ENCODE measurements around the gene USH2A.
A peak's percentile ranks its signal among the peaks of the same experiment; 100 is the strongest.

USH2A gene

DNA sequence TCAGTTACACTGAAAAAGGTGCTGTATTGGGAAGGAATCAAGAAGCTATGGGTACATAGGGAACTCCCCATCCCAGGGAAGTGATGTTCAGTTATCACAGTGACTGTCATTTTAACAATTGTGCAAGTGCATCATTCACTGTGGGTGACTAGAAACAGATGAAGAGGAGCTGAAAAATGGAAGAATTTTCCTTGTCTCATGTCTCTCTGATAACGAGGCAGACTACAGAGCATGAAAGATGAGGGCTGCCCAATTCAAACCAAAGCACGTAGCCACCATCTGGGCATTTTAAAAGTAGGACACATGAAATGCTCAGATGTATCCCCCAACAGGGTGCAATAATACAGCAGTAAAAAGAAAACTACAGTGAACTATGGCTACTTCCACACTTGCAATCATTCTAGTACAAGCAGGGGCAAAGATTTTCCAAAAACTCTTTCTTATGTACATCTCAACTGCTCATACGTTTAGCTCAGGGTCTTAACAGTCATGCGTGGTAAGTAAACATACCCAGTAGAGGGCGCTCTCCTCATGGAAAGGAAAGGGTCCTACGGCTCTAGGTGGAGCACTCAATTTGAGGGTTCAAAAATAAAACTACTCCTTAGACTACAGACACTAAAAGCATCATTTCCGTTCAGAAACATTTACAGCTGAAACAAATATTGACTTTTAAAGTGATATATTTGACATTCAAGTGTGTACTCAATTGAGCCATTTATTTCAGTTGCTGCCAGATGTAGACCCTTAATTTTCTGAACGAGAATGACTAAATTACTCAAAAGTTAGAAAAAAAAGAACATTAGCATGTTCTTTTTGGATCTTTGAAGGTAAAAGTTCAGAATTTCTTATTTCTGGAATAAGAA is 713.0 kb downstream of the USH2A start:
- peak; percentile 52 for DNase-seq (ENCODE audit: low read depth)

DNA sequence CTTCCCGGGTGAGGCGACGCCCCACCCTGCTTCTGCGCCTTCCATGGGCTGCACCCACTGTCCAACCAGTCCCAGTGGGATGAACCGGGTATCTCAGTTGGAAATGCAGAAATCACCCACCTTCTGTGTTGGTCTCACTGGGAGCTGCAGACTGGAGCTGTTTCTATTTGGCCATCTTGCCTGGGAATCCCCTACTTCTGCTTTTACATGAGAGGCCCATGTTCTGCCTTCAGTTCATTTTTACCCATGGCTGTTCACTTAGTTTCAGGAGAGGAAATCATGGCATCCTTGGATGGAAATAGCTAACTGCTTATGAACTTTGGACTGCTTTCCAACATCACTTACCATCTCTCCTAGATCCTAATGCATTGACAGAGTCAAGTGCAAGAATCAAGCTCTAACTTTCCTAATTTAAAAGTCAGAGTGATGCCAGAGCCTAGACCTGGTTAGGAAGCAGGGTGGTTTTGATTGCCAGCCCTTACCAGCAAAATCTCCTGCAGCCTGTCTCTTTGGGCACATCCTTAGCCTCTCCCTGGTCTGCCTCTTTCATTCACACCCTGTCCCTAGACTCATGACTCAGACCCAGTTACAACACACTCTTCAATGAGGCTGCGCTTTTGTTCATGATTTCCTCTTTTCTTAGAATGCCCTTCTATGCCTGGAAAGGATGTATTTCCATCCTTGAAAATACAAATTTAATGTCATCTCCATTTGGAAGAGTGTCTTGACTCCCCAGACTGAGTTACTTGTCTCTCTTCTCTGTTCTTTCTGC is 719.0 kb downstream of the USH2A start:
- DNase-seq (ENCODE audit: low read depth): peak; percentile 18

DNA sequence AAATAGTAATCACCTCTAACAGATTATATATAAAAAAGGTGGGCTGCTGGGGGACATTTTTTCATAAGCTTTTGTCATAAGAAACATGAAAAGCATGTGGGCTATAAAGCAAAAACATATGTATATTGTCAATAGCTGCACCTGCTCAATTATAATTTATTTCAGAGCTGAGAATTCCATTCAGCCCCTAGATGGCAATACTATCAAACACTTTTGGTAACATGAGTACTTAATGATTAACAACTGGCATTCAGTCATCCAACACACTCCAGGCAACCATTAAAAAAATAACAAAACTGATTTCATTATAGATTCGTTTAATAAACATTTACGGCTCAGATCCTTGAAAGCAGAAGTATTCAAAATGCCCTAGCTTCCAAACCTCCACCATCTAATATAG is 741.0 kb downstream of the USH2A start:
- no peak for DNase-seq (ENCODE audit: low read depth)

DNA sequence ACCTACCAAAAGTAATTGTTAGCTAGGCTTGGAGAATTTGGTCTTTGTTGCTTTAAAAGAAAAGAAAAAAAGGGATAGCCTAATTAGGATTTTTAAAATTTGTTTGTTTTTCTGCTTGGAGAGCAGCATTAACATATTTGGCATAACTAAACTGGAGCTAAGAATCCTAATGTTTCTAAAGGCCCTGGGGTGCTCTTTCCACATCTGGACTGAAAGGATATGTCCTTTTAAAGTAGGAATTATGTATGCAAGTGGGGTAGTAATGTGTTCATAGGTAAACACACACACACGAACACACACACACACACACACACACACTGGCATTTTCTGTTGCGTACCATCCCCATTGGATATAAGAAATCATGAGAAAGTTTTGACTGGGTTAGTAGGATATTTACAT is 742.2 kb downstream of the USH2A start:
- no peak for DNase-seq (ENCODE audit: low read depth)

DNA sequence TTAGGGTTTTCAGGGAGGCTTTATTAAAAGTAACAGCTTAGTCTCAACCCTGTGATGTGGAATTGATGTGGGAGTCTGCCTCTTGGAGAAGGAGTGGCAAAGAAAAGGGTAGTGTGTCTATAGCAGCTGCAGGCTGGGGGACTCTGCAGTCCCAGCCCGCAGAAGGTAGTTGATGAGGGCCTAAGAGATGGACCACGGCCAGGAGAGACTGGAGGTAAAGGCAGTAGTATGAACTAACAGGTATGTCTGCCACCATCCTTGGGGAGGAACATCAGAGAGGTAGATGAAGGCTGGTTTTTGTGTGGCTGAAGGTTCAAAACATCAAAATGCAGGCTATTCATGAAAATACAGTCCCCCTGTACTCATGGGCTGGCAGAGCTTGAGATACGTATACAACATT is 744.0 kb downstream of the USH2A start:
- DNase-seq (ENCODE audit: low read depth): no peak

DNA sequence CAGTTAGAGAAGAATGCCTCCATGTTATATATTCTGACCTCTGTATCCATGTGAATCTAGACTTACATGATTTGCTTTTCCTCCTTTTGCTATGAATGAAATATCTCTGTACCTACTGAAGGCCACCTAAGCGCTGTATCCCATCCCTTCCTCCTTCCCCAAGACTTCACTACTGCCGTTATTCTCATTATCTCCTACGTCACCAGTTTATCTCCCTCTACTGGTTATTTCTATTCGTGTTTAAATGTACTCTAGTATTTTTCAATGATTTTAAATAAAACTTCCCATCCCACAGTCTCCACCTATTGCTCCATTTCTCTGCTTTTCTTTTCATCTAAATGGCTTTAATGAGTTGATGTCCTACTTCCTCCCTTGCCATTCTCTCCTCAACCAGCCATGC is 746.1 kb downstream of the USH2A start:
- DNase-seq (ENCODE audit: low read depth): no peak

DNA sequence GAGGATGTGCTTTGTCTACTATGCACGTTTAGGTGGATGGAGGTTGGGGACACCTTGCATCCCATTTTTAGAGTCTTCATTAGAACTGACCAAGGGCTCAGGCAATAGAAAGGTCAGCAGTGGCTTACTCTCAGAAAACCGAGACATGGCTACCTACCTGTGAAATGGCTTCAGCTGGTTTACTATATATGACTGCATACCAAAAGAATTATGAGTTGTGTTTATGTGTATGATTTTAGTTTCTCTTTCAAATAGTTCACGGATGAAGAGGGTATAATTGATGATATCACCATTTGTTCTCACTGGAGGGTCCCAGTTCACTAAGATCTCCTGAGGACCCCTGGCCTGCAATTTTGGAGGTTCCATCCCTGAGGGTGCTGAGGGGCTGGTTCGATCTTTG is 749.3 kb downstream of the USH2A start:
- no peak for DNase-seq (ENCODE audit: low read depth)

DNA sequence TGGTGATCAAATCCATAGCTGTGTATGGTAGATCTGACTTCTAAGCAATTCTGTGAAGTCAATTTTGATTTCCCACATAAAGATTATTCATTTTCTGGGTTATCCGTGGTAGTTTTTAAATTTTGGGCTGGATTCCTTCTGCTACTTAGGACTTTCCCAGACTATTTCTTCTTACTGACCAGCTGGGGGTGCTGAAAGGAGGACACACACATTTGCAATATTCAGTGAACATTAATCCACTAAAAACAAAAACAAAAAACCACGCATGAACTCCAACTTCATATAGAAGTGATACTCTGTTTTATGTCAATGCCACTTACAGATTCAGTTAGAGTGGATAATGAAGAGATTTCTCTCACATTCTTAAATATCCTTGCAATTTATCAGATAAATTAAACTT is 750.8 kb downstream of the USH2A start:
- no peak for DNase-seq (ENCODE audit: low read depth)

DNA sequence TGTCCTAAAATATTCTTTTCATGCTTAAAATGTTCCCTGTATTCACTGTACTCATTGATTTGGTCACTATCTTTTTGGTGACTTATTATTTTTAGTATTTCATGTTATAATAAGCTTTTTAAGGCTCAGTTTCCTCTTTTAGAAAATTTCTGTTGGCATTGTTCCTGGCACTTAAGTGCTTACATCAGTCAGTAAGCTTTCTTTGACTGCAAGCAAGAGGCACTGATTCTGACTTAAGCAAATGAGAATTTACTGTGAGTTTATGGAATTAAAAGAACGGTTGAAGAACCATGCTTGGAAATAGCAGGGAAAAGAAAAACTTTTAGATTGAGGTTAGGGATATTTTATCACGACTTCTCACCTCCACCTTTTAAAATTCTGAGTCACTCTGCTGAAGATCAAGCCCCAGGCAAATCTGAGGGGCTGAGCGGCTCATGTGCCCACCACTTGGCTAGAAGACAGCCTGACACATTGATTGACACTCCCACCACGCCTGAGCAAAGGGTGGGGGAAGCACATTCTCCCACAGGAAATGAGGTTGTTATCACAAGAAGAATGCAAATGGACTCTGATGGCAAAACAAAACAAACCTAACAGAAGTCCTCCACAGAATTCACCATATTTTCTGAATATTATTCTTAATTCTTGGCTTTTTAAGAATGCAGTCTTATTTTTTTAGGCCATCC is 753.3 kb downstream of the USH2A start:
- no peak for DNase-seq (ENCODE audit: low read depth)

DNA sequence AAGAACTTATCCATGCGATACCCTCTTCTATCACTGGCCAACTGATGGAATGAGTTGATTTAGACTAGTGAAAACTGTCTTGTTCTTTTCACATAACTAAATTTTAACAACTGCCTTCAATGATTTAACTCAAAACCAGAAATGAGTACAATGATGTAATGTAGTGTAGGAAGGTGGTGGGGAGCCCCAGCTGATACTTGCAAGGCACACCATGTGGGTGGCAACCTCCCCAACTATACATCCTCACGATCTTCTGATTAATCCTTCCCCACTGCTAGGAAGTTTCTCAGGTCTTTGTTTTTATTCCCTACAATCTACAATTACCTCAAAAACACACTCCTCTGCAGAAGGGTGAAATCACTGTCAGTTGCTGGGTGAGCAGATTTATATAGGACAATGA is 755.5 kb downstream of the USH2A start:
- no peak for DNase-seq (ENCODE audit: low read depth)

DNA sequence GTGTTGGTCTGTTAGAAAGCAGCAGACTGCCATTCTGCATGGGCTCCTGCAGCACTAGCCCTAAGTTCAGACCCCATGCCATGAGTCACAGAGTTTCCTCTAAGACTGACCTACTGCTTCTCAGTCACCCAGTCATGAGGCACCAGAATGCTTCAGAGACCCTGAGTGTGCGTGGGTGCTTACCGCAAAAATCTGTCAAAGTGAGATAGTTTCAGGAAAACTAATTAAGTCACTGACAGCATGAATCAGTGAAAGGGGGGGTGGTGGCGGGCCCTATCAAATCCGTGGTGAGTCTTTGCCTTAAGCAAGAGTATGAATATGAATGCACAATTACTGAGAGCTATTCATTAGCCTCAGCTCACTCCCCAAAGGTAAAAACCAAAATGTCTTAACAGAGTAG is 758.0 kb downstream of the USH2A start:
- DNase-seq (ENCODE audit: low read depth): peak; percentile 50

DNA sequence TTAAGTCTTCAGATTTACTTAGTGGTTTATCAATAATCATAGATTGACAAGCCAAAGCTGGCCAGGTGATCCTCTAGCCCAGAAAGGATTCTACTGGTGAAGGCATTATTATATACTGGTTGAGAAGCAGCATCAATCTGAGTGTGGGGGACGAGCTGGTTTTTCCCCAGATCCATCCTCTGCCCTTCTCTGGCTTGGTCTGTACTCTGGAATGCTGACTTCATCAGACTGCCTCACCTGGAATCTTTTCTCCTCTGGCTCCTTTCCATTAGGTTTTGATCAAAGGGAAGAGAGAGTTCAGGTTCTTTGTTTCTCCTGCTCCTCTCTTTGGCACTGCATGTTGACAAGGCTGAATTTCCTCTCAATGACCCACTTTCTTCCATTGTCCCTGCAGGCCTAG is 762.2 kb downstream of the USH2A start:
- DNase-seq (ENCODE audit: low read depth): no peak

DNA sequence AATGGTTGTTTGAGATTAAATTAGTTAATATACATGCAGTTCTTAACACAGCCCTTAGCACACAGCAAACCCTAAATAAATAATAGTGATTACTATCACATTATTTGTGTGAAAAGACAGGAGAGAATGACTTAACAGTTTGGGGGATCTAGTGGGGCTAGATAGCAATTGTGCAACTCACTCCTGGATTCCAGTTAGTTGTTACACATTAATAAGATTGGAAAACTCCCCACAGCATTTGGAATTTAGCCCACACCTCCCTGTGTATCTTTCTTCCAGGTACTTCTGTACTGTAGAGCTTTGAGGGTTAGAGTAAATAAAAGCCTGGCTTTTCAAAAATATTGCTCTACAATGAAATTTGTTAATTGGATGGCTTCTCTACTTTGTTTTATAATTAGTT is 763.0 kb downstream of the USH2A start:
- DNase-seq (ENCODE audit: low read depth): no peak

DNA sequence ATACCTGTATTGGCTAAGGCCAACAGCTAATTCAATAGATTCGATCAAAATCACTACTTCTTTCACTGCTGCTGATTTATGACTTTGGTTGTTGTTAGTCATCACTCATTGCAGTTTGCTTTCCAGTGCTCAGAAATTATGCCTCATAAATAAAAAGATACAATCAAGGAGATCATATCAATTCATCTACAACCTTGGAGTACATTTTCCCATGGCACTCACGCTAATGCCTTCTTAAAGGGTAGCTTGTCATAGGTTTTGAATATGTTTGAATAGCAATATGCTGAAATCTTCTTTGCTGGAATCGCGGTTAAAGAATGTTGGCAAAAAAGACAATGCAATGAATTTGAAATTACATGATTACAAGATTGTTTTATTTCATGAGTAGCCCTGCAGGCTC is 766.2 kb downstream of the USH2A start:
- DNase-seq (ENCODE audit: low read depth): no peak

DNA sequence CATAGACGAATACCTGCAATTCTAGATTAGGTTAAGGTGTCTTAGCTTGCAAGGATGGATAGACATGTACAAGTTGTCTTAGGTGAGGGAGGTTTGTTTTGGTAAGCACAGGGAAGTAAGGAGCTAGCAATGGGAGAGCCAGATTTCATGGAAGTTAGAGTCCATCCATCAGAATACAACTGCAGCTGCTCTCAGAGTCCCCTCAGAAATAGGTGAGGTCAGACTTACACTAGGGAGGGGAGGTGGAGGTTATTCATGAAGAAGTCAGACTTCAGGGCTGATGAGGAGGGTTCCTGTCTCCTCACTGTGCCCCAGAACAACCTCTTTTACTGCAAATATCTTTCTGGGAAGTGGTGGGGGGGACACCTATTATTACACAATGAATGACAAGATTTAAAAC is 770.9 kb downstream of the USH2A start:
- DNase-seq (ENCODE audit: low read depth): no peak

DNA sequence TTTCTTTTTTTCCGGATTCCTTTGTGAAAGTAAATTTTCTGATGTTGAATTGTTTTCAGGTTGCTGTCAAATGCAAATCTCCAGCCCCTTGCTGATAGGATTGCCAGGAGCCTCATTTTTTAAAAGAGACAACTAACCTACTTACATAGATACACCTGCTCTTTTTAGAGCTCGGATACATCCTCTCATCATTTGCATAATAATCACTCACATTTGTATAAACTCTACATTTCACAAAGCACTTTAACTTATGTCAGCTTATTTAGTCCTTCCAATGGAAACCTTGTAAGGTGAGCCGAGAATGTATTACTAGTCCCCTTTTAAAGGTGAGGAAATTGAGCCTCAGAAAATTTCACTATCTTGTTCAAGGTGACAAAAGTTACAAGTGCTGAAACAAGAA is 771.4 kb downstream of the USH2A start:
- DNase-seq (ENCODE audit: low read depth): no peak

DNA sequence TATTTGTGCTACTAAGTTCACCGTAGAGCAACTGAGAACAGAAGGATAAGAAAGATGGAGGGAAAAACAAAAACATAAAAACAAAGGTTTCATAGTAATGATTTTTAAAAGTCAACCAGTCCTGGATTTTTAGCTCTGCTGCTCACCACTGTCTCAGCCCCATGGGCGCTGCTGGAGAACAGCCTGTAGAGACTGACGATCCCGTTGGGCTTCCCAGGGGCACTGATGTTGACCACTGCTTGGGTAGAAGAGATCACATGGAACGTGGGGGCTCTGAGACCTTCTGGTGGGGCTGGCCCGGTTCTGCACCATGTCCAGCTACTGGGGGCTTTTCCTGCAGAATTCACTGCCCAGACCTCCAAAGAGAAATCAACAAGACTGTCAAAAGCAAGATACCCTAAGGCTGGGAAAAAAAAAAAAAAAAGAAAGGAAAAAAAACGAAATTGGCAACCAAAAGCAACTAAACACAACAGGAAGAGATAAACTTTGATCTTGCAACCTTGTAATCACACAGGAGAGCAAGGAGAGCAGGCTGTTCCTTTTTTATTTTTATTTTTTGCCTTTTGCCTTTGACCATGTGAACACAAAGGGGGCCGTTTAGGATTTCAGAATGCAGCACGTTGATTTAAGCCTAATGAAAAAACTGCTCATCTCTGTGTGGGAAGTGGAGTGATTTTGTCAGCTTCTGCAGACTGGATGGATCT is 772.6 kb downstream of the USH2A start:
- DNase-seq (ENCODE audit: low read depth): no peak

DNA sequence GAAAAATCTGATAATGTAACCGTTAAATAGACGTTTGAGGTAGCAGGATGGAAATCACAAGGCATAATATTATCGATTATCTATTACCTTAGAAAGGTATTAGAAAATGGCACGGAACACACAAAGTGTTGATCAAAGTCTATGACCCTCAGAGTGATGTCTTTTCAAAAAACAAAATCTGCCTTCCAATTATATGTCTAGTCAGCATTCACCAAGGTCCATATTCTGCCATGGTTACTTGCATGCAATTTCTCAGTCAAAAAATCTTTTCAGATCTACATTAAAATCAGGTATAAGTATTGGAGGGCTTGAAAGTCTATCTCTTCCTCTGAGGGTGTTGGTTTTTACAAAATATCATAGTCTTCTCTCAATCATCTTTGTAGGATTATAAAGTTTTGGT is 774.3 kb downstream of the USH2A start:
- DNase-seq (ENCODE audit: low read depth): no peak

DNA sequence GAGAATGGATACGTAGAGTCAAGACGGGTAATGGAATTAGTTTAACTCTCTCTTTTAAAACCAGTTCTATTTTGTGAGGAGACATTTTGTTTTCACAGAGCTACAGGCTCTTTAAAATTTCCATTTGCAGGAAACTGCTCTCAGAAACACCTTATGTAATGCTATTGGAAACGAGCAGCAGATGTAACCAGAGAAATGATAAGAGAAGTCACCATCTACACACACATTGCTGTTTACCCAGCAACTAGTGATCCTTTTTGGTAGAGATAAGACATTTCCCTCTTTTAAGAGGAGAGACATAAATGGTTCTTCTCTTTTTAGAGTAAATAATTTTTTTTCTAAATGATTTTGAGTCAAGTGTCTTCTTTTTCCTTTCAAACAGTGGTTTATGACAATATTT is 775.5 kb downstream of the USH2A start:
- no peak for DNase-seq (ENCODE audit: low read depth)

DNA sequence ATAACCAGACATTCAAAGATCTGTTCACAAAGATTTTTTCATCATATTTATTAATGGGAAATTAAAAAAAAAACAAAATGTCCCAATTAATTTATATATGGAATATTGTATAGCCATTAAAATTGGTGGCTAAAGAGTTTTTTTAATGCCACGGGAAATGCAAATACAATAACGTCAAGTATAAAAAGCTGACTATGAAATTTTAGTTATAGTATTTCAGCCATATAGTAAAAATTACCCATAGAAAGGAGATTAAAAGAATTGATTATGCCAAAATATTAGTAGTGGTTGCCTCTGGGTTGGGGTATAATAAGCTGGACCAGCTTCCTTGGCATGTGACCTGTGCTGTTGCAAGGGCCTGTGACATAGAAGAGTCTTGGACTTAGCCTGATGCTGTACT is 777.4 kb downstream of the USH2A start:
- DNase-seq (ENCODE audit: low read depth): no peak

DNA sequence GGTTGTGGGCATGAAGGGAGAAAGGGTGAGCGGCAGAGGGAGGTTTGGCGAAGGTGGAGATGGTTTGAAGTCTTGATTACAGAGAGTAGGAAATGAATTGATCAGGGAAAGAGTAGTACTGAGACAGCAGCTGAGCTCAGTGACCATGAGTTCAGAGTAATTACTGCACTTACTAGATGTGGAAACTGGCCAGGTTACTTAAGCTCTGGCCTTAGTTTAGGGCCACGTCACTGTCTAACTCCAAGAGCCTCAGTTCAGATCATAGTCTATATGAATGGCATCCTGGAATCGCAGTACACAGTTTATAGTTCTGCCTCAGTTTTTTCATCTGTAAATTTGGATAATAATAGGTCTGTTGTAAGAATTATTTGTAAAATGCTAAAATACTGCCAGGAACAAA is 778.1 kb downstream of the USH2A start:
- DNase-seq (ENCODE audit: low read depth): no peak

DNA sequence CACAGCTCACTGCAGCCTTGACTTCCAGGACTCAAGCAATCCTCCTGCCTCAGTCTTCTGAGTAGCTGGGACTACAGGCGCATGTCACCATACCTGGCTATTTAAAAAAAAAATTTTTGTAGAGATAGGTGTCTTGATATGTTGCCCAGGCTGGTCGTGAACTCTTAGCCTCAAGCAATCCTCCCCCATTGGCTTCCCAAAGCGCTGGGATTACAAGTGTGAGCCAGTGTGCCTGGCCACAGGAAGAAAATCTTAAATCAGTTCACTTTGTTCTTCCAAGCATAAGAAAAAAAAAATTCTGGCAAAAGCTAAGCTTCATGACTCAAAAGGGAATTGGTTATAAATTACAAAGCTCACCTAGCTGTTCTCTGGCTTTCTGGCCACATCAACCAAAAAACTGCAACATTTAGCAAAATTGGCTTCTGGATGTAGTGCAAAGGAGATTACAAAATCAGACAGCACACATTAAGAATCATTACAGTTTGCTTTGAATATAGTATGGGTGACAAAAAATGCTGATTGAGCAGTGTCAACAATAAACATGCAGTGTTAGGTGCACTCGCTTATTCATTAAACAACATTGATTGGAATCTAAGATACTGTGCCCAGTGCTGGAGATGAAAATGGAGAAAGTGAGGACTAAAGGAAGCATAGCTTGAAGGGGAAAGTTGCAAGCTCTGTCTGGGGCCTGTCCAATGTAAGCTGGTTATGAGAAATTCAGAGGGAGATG is 779.5 kb downstream of the USH2A start:
- DNase-seq (ENCODE audit: low read depth): no peak
